GM12801 (cell line): Measurements from ENCODE around the gene PAX2.

Experiments
- CTCF ChIP-seq: IDR thresholded peaks from one replicate; pipeline ENCODE4 v1.5.1; 2011; ENCODE audit warnings: control low read depth; ENCODE audit not compliant: insufficient read length; ENCODE audit errors: extremely low read depth

PAX2 gene

GRCh38 chr10:100734295-100735086 is 10.9 kb upstream of the PAX2 start:
- TF ChIP-seq CTCF, result no peak

GRCh38 chr10:100735087-100735336 is 10.4 kb upstream of the PAX2 start:
- no peak for TF ChIP-seq CTCF

GRCh38 chr10:100735337-100736143 is 9.8 kb upstream of the PAX2 start:
- TF ChIP-seq CTCF, result no peak

- no peak for TF ChIP-seq CTCF
Measured at GRCh38 chr10:100736144-100736808, 9.1 kb upstream of the PAX2 start.

GRCh38 chr10:100736809-100737354 is 8.5 kb upstream of the PAX2 start:
- no peak for TF ChIP-seq CTCF

GRCh38 chr10:100737355-100738054 is 7.9 kb upstream of the PAX2 start:
- TF ChIP-seq CTCF, result no peak
